ENCODE measurements around the gene SGPP2.
"Not testable (repeated sequence)": the region's sequence is repeated elsewhere in the genome, so short reads cannot be mapped to it uniquely, and the experiment has no call there.

Gene SGPP2

GRCh38 chr2:222408684-222409083 is 15.7 kb upstream of the SGPP2 start:
- Histone ChIP-seq H3K36me3 (no peaks in the 10 kb centered on the region), H3K4me3 (ENCODE audit: low read depth in 1 of 2, low read length in 1 of 2) (no peak overlapping the region), H3K27me3 (no peaks in the 10 kb centered on the region), H3K9me3 (no peaks in the 10 kb centered on the region), H3K27ac (no peak overlapping the region), H3K4me1 (ENCODE audit: control insufficient read depth in 1 of 2, insufficient read depth in 1 of 2, low read depth in 1 of 2, low read length in 1 of 2) (no peaks in the 10 kb centered on the region)
- no peak for TF ChIP-seq CTCF (IDR thresholded peaks at IDR 0.05)

GRCh38 chr2:222410534-222410933 is 13.8 kb upstream of the SGPP2 start:
- Histone ChIP-seq H3K36me3 (no peaks in the 10 kb centered on the region), H3K27ac (no peak overlapping the region), H3K9me3 (no peaks in the 10 kb centered on the region), H3K27me3 (no peaks in the 10 kb centered on the region), H3K4me1 (ENCODE audit: control insufficient read depth in 1 of 2, insufficient read depth in 1 of 2, low read depth in 1 of 2, low read length in 1 of 2) (no peaks in the 10 kb centered on the region), H3K4me3 (ENCODE audit: low read depth in 1 of 2, low read length in 1 of 2) (no peak overlapping the region)
- no peak for TF ChIP-seq CTCF (IDR thresholded peaks at IDR 0.05)

GRCh38 chr2:222412334-222412733 is 12.0 kb upstream of the SGPP2 start:
- not testable (repeated sequence) for H3K27me3 ChIP-seq; H3K36me3 ChIP-seq; H3K27ac ChIP-seq; H3K4me1 ChIP-seq (ENCODE audit: control insufficient read depth in 1 of 2, insufficient read depth in 1 of 2, low read depth in 1 of 2, low read length in 1 of 2); H3K4me3 ChIP-seq (ENCODE audit: low read depth in 1 of 2, low read length in 1 of 2); H3K9me3 ChIP-seq

GRCh38 chr2:222413295-222413911 is 10.9 kb upstream of the SGPP2 start:
- no peaks in the 10 kb centered on the region for H3K27me3 ChIP-seq
- H3K27ac ChIP-seq: no peak overlapping the region
- no peak overlapping the region for H3K4me3 ChIP-seq (ENCODE audit: low read depth in 1 of 2, low read length in 1 of 2)
- H3K9me3 ChIP-seq: no peaks in the 10 kb centered on the region
- H3K4me1 ChIP-seq (ENCODE audit: control insufficient read depth in 1 of 2, insufficient read depth in 1 of 2, low read depth in 1 of 2, low read length in 1 of 2): no peaks in the 10 kb centered on the region
- no peak for TF ChIP-seq CTCF (IDR thresholded peaks at IDR 0.05)
- H3K36me3 ChIP-seq: no peaks in the 10 kb centered on the region

- Histone ChIP-seq H3K36me3 (no peaks in the 10 kb centered on the region), H3K27ac (no peak overlapping the region), H3K9me3 (no peaks in the 10 kb centered on the region), H3K27me3 (peaks cover 38% of the 10 kb centered on the region), H3K4me1 (ENCODE audit: control insufficient read depth in 1 of 2, insufficient read depth in 1 of 2, low read depth in 1 of 2, low read length in 1 of 2) (peaks cover under 1 to 2% of the 10 kb centered on the region in 2 experiments), H3K4me3 (ENCODE audit: low read depth in 1 of 2, low read length in 1 of 2) (no peak overlapping the region)
- TF ChIP-seq CTCF (IDR thresholded peaks at IDR 0.05): no peak
Observed at GRCh38 chr2:222418739-222419138, 5.6 kb upstream of the SGPP2 start.

- no peak overlapping the region for H3K4me3 ChIP-seq (ENCODE audit: low read depth in 1 of 2, low read length in 1 of 2)
- H3K9me3 ChIP-seq: no peaks in the 10 kb centered on the region
- no peaks in the 10 kb centered on the region for H3K36me3 ChIP-seq
- peaks cover 56% of the 10 kb centered on the region for H3K27me3 ChIP-seq
- no peak overlapping the region for H3K27ac ChIP-seq
- no peak for TF ChIP-seq CTCF (IDR thresholded peaks at IDR 0.05)
- peaks cover 10 to 19% of the 10 kb centered on the region in 2 experiments for H3K4me1 ChIP-seq (ENCODE audit: control insufficient read depth in 1 of 2, insufficient read depth in 1 of 2, low read depth in 1 of 2, low read length in 1 of 2)
Observed at GRCh38 chr2:222420508-222420907, 3.8 kb upstream of the SGPP2 start.

All from neutrophil (primary cell).